Esophagus muscularis mucosa (tissue), 4 donors: ENCODE data around the gene MUSTN1. TPM values are rescaled to one million over a fixed set of nuclear protein-coding genes. Genes with fewer than 3 reads are reported as not detected.

Experiments
- DNase-seq: peaks from one replicate; pipeline ENCODE4 v3.0.0-alpha.2; 2017; ENCODE audit errors: extremely low spot score
- H3K27ac ChIP-seq, 4 donors: fragments of 200-600 bp; sonication (generic); replicated peaks in 1 of 4; 1 replicate in 3 of 4; 2 replicates in 1 of 4; pipeline ENCODE4 v1.5.1; 2016 to 2019; ENCODE audit warnings: mild to moderate bottlenecking in 1 of 4
- H3K27me3 ChIP-seq, 4 donors: fragments of 200-600 bp; sonication (generic); one replicate each; pipeline versions ENCODE4 v1.5.1 to v1.6.0; 2016 to 2019
- H3K36me3 ChIP-seq, 4 donors: fragments of 200-600 bp; sonication (generic); one replicate each; pipeline ENCODE4 v1.5.1; 2016 to 2019
- H3K4me1 ChIP-seq, 4 donors: fragments of 200-600 bp; sonication (generic); one replicate each; pipeline ENCODE4 v1.5.1; 2016 to 2019
- H3K4me3 ChIP-seq, 4 donors: fragments of 200-600 bp; sonication (generic); 1 replicate in 2 of 4; 2 replicates in 2 of 4; pipeline ENCODE4 v1.5.1; 2016 to 2019; ENCODE audit warnings: mild to moderate bottlenecking in 4 of 4, moderate library complexity in 1 of 4
- H3K9me3 ChIP-seq, 4 donors: fragments of 200-600 bp; sonication (generic); 1 replicate in 3 of 4; 2 replicates in 1 of 4; pipeline ENCODE4 v1.5.1; 2016 to 2019
- CTCF ChIP-seq, 3 experiments: fragments of 200-600 bp in 2 of 3; fragments of 450-650 bp in 1 of 3; sonication (generic) in 2 of 3; IDR thresholded peaks; one replicate each; pipeline ENCODE4 v1.5.1; 2017 to 2019; ENCODE audit warnings: antibody characterized with exemption in 3 of 3, mild to moderate bottlenecking in 2 of 3, moderate library complexity in 1 of 3
- EP300 ChIP-seq: sonication (generic); formaldehyde crosslinking; IDR thresholded peaks from one replicate; pipeline ENCODE4 v1.6.1; 2017; ENCODE audit warnings: antibody characterized with exemption
- POLR2A ChIP-seq: fragments of 450-650 bp; IDR thresholded peaks from one replicate; pipeline ENCODE4 v1.6.1; 2017; ENCODE audit warnings: antibody characterized with exemption, moderate library complexity, mild to moderate bottlenecking, low read depth
- POLR2AphosphoS5 ChIP-seq, 2 donors: sonication (generic); formaldehyde crosslinking; IDR thresholded peaks; one replicate each; pipeline ENCODE4 v1.6.1; 2017; ENCODE audit warnings: antibody characterized with exemption in 2 of 2
- WGBS: methylation state at CpG from one replicate; pipeline ENCODE4 v1.1.5; 2018; 5-methylcytosine and 5-hydroxymethylcytosine counted together
- intact Hi-C: fragments of 100-400 bp; cut with DNase I; formaldehyde crosslinking; loops from one replicate; pipeline ENCODE4 v1.15.1; 2023
- total RNA-seq, 4 donors: library from RNA; depleted of rRNA; stranded (reverse); fragments of >200 nt; gene quantifications; one replicate each; pipeline versions ENCODE4 v1.1.0 to v1.2.1, GENCODE V29; 2016

The MUSTN1 gene
- total RNA-seq, 4 donors from 2014 or later = 6.6 to 17.7 (median 12.5) TPM

GRCh38 chr3:52847241-52847640 lies 12.4 kb upstream of the MUSTN1 start:
- peak overlapping the region in 3 of 4 donors; percentile 28 to 82 (median 78) for H3K27ac ChIP-seq
- DNase-seq = no peak
- no peaks in the 10 kb centered on the region for H3K27me3 ChIP-seq
- H3K4me1 ChIP-seq = peaks cover 37 to 72% (median 66%) of the 10 kb centered on the region in 4 donors
- 95% methylated on average over 5 of the region's 6 CpGs for WGBS
- no peaks in the 10 kb centered on the region for H3K9me3 ChIP-seq
- H3K4me3 ChIP-seq = no peak overlapping the region
- no peak for TF ChIP-seq POLR2A
- no peak for TF ChIP-seq CTCF (IDR thresholded peaks at IDR 0.05)
- no peak for TF ChIP-seq EP300
- TF ChIP-seq POLR2AphosphoS5 (IDR thresholded peaks at IDR 0.05) = no peak
- intact Hi-C loops = loop anchor here (5.0 kb wide), 3 partner anchors 45 to 225 kb away; partner anchors contain the start of gene NEK4
- H3K36me3 ChIP-seq = peaks cover 10 to 64% (median 40%) of the 10 kb centered on the region in 4 donors

DNA sequence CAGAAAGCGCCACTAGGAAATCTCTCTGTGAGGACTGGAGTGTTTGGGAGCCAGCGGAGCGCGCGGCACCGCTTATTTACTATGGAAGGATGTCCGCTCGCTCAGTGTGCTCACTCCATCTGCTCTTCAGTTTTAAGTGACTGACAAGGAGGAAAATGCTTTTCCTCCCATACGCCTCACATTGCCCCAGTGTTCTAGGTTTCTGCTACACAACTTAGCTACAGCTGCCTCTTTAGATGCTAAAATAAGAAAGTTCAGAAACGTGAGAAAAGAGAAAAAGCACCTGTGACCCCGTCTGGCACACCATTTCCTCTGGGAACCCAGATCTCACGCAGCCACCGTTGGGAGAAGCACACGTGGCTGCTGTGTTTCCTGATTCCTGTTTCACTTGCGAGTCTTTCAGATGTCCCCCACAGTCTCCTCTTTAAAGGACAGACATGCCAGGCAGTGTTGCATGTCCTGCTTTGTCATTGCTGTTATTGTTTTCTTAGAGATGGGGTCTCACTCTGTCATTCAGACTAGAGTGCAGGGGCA lies 11.7 kb upstream of the MUSTN1 start:
- Histone ChIP-seq H3K27ac (peak overlapping the region; percentile 78 to 83 (median 80)), H3K27me3 (no peaks in the 10 kb centered on the region), H3K4me1 (peaks cover 44 to 80% (median 73%) of the 10 kb centered on the region in 4 donors), H3K36me3 (peaks cover 5 to 64% (median 38%) of the 10 kb centered on the region in 4 donors), H3K4me3 (no peak overlapping the region), H3K9me3 (no peaks in the 10 kb centered on the region)
- no peak for DNase-seq
- no peak for TF ChIP-seq EP300
- no peak for TF ChIP-seq CTCF (IDR thresholded peaks at IDR 0.05)
- TF ChIP-seq POLR2A = no peak
- peak; percentile 11 to 13 for TF ChIP-seq POLR2AphosphoS5 (IDR thresholded peaks at IDR 0.05)
- 72% methylated on average over 15 of the region's 15 CpGs for WGBS
- intact Hi-C loops = loop anchor here (5.0 kb wide), 3 partner anchors 46 to 226 kb away; partner anchors contain the start of gene NEK4

GRCh38 chr3:52845691-52846431 lies 11.0 kb upstream of the MUSTN1 start:
- Histone ChIP-seq H3K4me1 (peaks cover 50 to 83% (median 74%) of the 10 kb centered on the region in 4 donors), H3K27ac (peak overlapping the region; percentile 78 to 83 (median 80))
- 60% methylated on average over 7 of the region's 7 CpGs for WGBS

GRCh38 chr3:52845157-52845556 lies 10.3 kb upstream of the MUSTN1 start:
- TF ChIP-seq EP300 (no peak), POLR2A (no peak), CTCF (IDR thresholded peaks at IDR 0.05) (no peak), POLR2AphosphoS5 (IDR thresholded peaks at IDR 0.05) (peak; percentile 65 to 81)
- intact Hi-C loops = loop anchor here (5.0 kb wide), 3 partner anchors 47 to 227 kb away; partner anchors contain the start of gene NEK4
- WGBS = 16% methylated on average over 6 of the region's 6 CpGs
- H3K9me3 ChIP-seq = no peaks in the 10 kb centered on the region
- H3K4me3 ChIP-seq = no peak overlapping the region
- H3K27me3 ChIP-seq = no peaks in the 10 kb centered on the region
- peak overlapping the region; percentile 78 to 83 (median 80) for H3K27ac ChIP-seq
- H3K4me1 ChIP-seq = peaks cover 51 to 83% (median 74%) of the 10 kb centered on the region in 4 donors
- H3K36me3 ChIP-seq = peaks cover 0 to 64% (median 40%) of the 10 kb centered on the region in 4 donors
- DNase-seq = no peak

More at GRCh38 chr3:52845691-52846431, 11.0 kb upstream of the MUSTN1 start:
- peak; percentile 25 to 64 (median 36) for TF ChIP-seq CTCF (IDR thresholded peaks at IDR 0.05)
- no peak for TF ChIP-seq POLR2AphosphoS5 (IDR thresholded peaks at IDR 0.05)
- Histone ChIP-seq H3K27me3 (no peaks in the 10 kb centered on the region), H3K36me3 (peaks cover 0 to 64% (median 38%) of the 10 kb centered on the region in 4 donors), H3K4me3 (no peak overlapping the region), H3K9me3 (no peaks in the 10 kb centered on the region)
- intact Hi-C loops = loop anchor here (5.0 kb wide), 3 partner anchors 46 to 226 kb away; partner anchors contain the start of gene NEK4
- DNase-seq = no peak
